Tibial nerve (tissue), 4 donors: ENCODE data around the gene DMXL2. TPM values are rescaled to one million over a fixed set of nuclear protein-coding genes. Genes with fewer than 3 reads are reported as not detected.

Source experiments
- DNase-seq, 2 donors: peaks; one replicate each; pipeline ENCODE4 v3.0.0-alpha.2; 2019; ENCODE audit warnings: low spot score in 2 of 2
- H3K27ac ChIP-seq, 4 donors: fragments of 200-600 bp; sonication (generic) in 3 of 4; one replicate each; pipeline ENCODE4 v1.5.1; 2017 to 2019; ENCODE audit warnings: mild to moderate bottlenecking in 1 of 4
- H3K27me3 ChIP-seq, 2 donors: fragments of 200-600 bp; sonication (generic) in 1 of 2; one replicate each; pipeline versions ENCODE4 v1.5.1 to v1.6.0; 2017 to 2019
- H3K36me3 ChIP-seq, 3 donors: fragments of 200-600 bp; sonication (generic); one replicate each; pipeline ENCODE4 v1.5.1; 2018 to 2019
- H3K4me1 ChIP-seq, 4 donors: fragments of 200-600 bp; sonication (generic) in 3 of 4; one replicate each; pipeline ENCODE4 v1.5.1; 2017 to 2019
- H3K4me3 ChIP-seq, 4 donors: fragments of 200-600 bp; sonication (generic) in 3 of 4; one replicate each; pipeline ENCODE4 v1.5.1; 2017 to 2019; ENCODE audit warnings: mild to moderate bottlenecking in 1 of 4, moderate library complexity in 1 of 4
- H3K9me3 ChIP-seq, 4 donors: fragments of 200-600 bp; sonication (generic) in 3 of 4; one replicate each; pipeline ENCODE4 v1.5.1; 2017 to 2019
- CTCF ChIP-seq, 5 experiments: fragments of 200-600 bp in 3 of 5; fragments of 450-650 bp in 2 of 5; sonication (generic) in 3 of 5; IDR thresholded peaks; one replicate each; pipeline ENCODE4 v1.5.1; 2016 to 2019; ENCODE audit warnings: antibody characterized with exemption in 5 of 5, mild to moderate bottlenecking in 3 of 5, moderate library complexity in 2 of 5
- EP300 ChIP-seq, 2 donors: sonication (generic); formaldehyde crosslinking; IDR thresholded peaks; one replicate each; pipeline ENCODE4 v1.6.1; 2017; ENCODE audit warnings: antibody characterized with exemption in 2 of 2, mild to moderate bottlenecking in 1 of 2
- POLR2A ChIP-seq, 2 donors: fragments of 450-650 bp; IDR thresholded peaks; one replicate each; pipeline ENCODE4 v1.6.1; 2017; ENCODE audit warnings: antibody characterized with exemption in 2 of 2, mild to moderate bottlenecking in 2 of 2, moderate library complexity in 2 of 2
- WGBS, 2 donors: methylation state at CpG; one replicate each; pipeline ENCODE4 v1.1.5; 2018; 5-methylcytosine and 5-hydroxymethylcytosine counted together
- total RNA-seq, 4 donors: library from RNA; depleted of rRNA; stranded (reverse); fragments of >200 nt; gene quantifications; one replicate each; pipeline ENCODE4 v1.1.0, GENCODE V29; 2016

Gene DMXL2
- 10 to 100 TPM; 43.7 to 49.6 (median 47.0) TPM for total RNA-seq

GRCh38 chr15:51622604-51623370 lies at the start of gene DMXL2:
Gene DMXL2, minus strand, starts transcription at chr15:51622771. Its CDS starts 226 bp downstream, at chr15:51622545.
- TF ChIP-seq POLR2A (IDR thresholded peaks at IDR 0.05) (peak; percentile 6 to 21), CTCF (IDR thresholded peaks at IDR 0.05) (no peak), EP300 (IDR thresholded peaks at IDR 0.05) (peak in 1 of 2 donors; percentile 66)
- H3K4me3 ChIP-seq: peak within 1 kb of the TSS; percentile 83 to 90 (median 86)
- peak; percentile 46 to 59 for DNase-seq
- H3K27me3 ChIP-seq: no peaks in the 10 kb centered on the region
- no peaks in the 10 kb centered on the region for H3K36me3 ChIP-seq
- H3K9me3 ChIP-seq: no peaks in the 10 kb centered on the region
- H3K27ac ChIP-seq: peak within 1 kb of the TSS; percentile 67 to 88 (median 82)
- WGBS, 2 donors: 0% methylated on average over 13 to 40 of the region's 83 CpGs
- H3K4me1 ChIP-seq: peaks cover 0 to 22% (median 6%) of the 10 kb centered on the region in 4 donors

GRCh38 chr15:51672155-51672687 lies 49.6 kb upstream of the DMXL2 start:
- no peak overlapping the region for H3K27ac ChIP-seq
- WGBS, 2 donors: 30 to 33% methylated on average over 9 of the region's 9 CpGs
- H3K36me3 ChIP-seq: no peaks in the 10 kb centered on the region
- no peak for DNase-seq
- no peaks in the 10 kb centered on the region for H3K4me1 ChIP-seq
- no peaks in the 10 kb centered on the region for H3K27me3 ChIP-seq
- H3K4me3 ChIP-seq: no peak overlapping the region
- no peak for TF ChIP-seq CTCF (IDR thresholded peaks at IDR 0.05)
- TF ChIP-seq POLR2A (IDR thresholded peaks at IDR 0.05): no peak
- TF ChIP-seq EP300 (IDR thresholded peaks at IDR 0.05): no peak
- H3K9me3 ChIP-seq: no peaks in the 10 kb centered on the region

GRCh38 chr15:51669381-51669780 lies 46.8 kb upstream of the DMXL2 start:
- TF ChIP-seq EP300 (IDR thresholded peaks at IDR 0.05): no peak
- TF ChIP-seq POLR2A (IDR thresholded peaks at IDR 0.05): no peak
- no peak for TF ChIP-seq CTCF (IDR thresholded peaks at IDR 0.05)

GRCh38 chr15:51668446-51668845 lies 45.9 kb upstream of the DMXL2 start:
- WGBS, 2 donors: 77 to 85% methylated on average over 5 of the region's 5 CpGs

More at GRCh38 chr15:51669381-51669780, 46.8 kb upstream of the DMXL2 start:
- DNase-seq: no peak
- Histone ChIP-seq H3K9me3 (no peaks in the 10 kb centered on the region), H3K27me3 (no peaks in the 10 kb centered on the region), H3K27ac (no peak overlapping the region), H3K4me3 (no peak overlapping the region), H3K4me1 (no peaks in the 10 kb centered on the region), H3K36me3 (no peaks in the 10 kb centered on the region)
- WGBS, 2 donors: 74 to 84% methylated on average over 2 of the region's 2 CpGs

More at GRCh38 chr15:51668446-51668845, 45.9 kb upstream of the DMXL2 start:
- H3K36me3 ChIP-seq: no peaks in the 10 kb centered on the region
- TF ChIP-seq EP300 (IDR thresholded peaks at IDR 0.05) (no peak), CTCF (IDR thresholded peaks at IDR 0.05) (no peak), POLR2A (IDR thresholded peaks at IDR 0.05) (no peak)
- H3K4me3 ChIP-seq: no peak overlapping the region
- no peak for DNase-seq
- no peaks in the 10 kb centered on the region for H3K27me3 ChIP-seq
- no peaks in the 10 kb centered on the region for H3K9me3 ChIP-seq
- no peak overlapping the region for H3K27ac ChIP-seq
- H3K4me1 ChIP-seq: no peaks in the 10 kb centered on the region
